H1 (cell line): Measurements from ENCODE around the gene ELFN2. TPM values are rescaled to one million over a fixed set of nuclear protein-coding genes. Genes with fewer than 3 reads are reported as not detected.

Source experiments
- CTCF ChIA-PET: fragments of 300-600 bp; sonication (Branson Sonifier 250); formaldehyde crosslinking; loops from one replicate; lab custom pipeline; 2021; ENCODE audit not compliant: partially characterized antibody; lab: Charles Lee
- POLR2A ChIA-PET: fragments of 300-600 bp; sonication (Branson Sonifier 250); formaldehyde crosslinking; loops from one replicate; lab custom pipeline; 2021; ENCODE audit warnings: inconsistent platforms; ENCODE audit not compliant: partially characterized antibody; lab: Charles Lee
- DNase-seq, 2 experiments: peaks; one replicate each; pipeline versions ENCODE4 v3.0.0 to v3.0.0-alpha.2; 2010 to 2022; ENCODE audit warnings: low spot score in 2 of 2, low read depth in 1 of 2, mixed read lengths in 1 of 2
- FAIRE-seq: peaks from 2 replicates; lab custom pipeline; 2011; peaks lifted over from hg19 to GRCh38; lab: Jason Lieb, UNC
- H2AFZ ChIP-seq: 2 replicates; pipeline ENCODE4 v1.8.1; 2012; ENCODE audit warnings: low read length, inconsistent platforms
- H2AK5ac ChIP-seq: 2 replicates; pipeline ENCODE4 v1.6.1; 2013; ENCODE audit warnings: low read depth, low read length
- H2BK120ac ChIP-seq: replicated peaks from 2 replicates; pipeline ENCODE3; 2013; ENCODE audit warnings: low read depth, low read length, inconsistent platforms
- H2BK12ac ChIP-seq: 2 replicates; pipeline ENCODE4 v1.6.1; 2013; ENCODE audit warnings: low read depth, low read length
- H2BK15ac ChIP-seq: 2 replicates; pipeline ENCODE4 v1.6.1; 2013; ENCODE audit warnings: low read length
- H2BK20ac ChIP-seq: 2 replicates; pipeline ENCODE4 v1.6.1; 2013; ENCODE audit warnings: low read length
- H2BK5ac ChIP-seq: 2 replicates; pipeline ENCODE4 v1.6.1; 2013; ENCODE audit warnings: low read depth, low read length
- H3K14ac ChIP-seq: 2 replicates; pipeline ENCODE4 v1.6.1; 2013; ENCODE audit warnings: inconsistent platforms; ENCODE audit not compliant: insufficient read length
- H3K18ac ChIP-seq: 2 replicates; pipeline ENCODE4 v1.6.1; 2013; ENCODE audit warnings: low read length; ENCODE audit errors: extremely low read depth
- H3K23ac ChIP-seq: 2 replicates; pipeline ENCODE4 v1.6.1; 2013; ENCODE audit warnings: inconsistent platforms; ENCODE audit not compliant: insufficient read length
- H3K23me2 ChIP-seq: 2 replicates; pipeline ENCODE4 v1.6.1; 2013; ENCODE audit warnings: low read depth, low read length
- H3K27ac ChIP-seq: 2 replicates; pipeline ENCODE4 v1.6.1; 2011; ENCODE audit warnings: low read depth, low read length, inconsistent platforms
- H3K27me3 ChIP-seq, 4 experiments: replicated peaks in 1 of 4; 1 replicate in 1 of 4; 2 replicates in 3 of 4; pipeline versions ENCODE4 v1.6.1 to v1.8.1; 2011 to 2013; ENCODE audit warnings: low read length in 3 of 4, mild to moderate bottlenecking in 3 of 4, inconsistent platforms in 2 of 4, mixed read lengths in 2 of 4, moderate library complexity in 1 of 4; ENCODE audit not compliant: control insufficient read depth in 3 of 4, insufficient read depth in 3 of 4; ENCODE audit errors: extremely low read depth in 1 of 4
- H3K36me3 ChIP-seq, 4 experiments: 2 replicates each; pipeline versions ENCODE4 v1.6.1 to v1.8.1; 2011 to 2013; ENCODE audit warnings: mild to moderate bottlenecking in 4 of 4, low read length in 3 of 4, moderate library complexity in 2 of 4, control low read depth in 1 of 4, inconsistent platforms in 1 of 4; ENCODE audit not compliant: insufficient read depth in 4 of 4, control insufficient read depth in 2 of 4
- H3K4ac ChIP-seq: replicated peaks from 2 replicates; pipeline ENCODE3; 2013; ENCODE audit warnings: low read length, low read depth, mixed read lengths, inconsistent platforms; ENCODE audit not compliant: insufficient read length
- H3K4me1 ChIP-seq, 4 experiments: replicated peaks in 1 of 4; 1 replicate in 1 of 4; 2 replicates in 3 of 4; pipeline versions ENCODE4 v1.6.1 to v1.8.1; 2011 to 2013; ENCODE audit warnings: low read length in 3 of 4, inconsistent platforms in 2 of 4, mixed read lengths in 1 of 4; ENCODE audit not compliant: insufficient read depth in 4 of 4, control insufficient read depth in 3 of 4
- H3K4me2 ChIP-seq, 2 experiments: 2 replicates each; pipeline versions ENCODE4 v1.6.1 to v1.8.1; 2011 to 2013; ENCODE audit warnings: low read depth in 2 of 2, low read length in 2 of 2, control low read depth in 1 of 2, inconsistent platforms in 1 of 2, mild to moderate bottlenecking in 1 of 2; ENCODE audit not compliant: insufficient read depth in 1 of 2
- H3K4me3 ChIP-seq, 4 experiments: fragments of 200-600, 300-600 bp in 1 of 4; sonication (generic), shearing (Covaris generic), sonication (Bioruptor Twin) in 1 of 4; 2 replicates each; pipeline versions ENCODE4 v1.5.1 to v1.8.1; 2011 to 2016; ENCODE audit warnings: low read length in 4 of 4, low read depth in 3 of 4, control low read depth in 2 of 4, inconsistent platforms in 2 of 4, mild to moderate bottlenecking in 2 of 4, mixed read lengths in 1 of 4, moderate library complexity in 1 of 4; ENCODE audit not compliant: insufficient read depth in 2 of 4; ENCODE audit errors: extremely low read depth in 1 of 4
- H3K56ac ChIP-seq: replicated peaks from 2 replicates; pipeline ENCODE3; 2013; ENCODE audit warnings: low read depth, mild to moderate bottlenecking, mixed read lengths, low read length, inconsistent platforms; ENCODE audit not compliant: insufficient read length
- H3K79me1 ChIP-seq: 2 replicates; pipeline ENCODE4 v1.6.1; 2013; ENCODE audit warnings: low read depth, low read length, control low read depth
- H3K79me2 ChIP-seq, 2 experiments: 2 replicates each; pipeline versions ENCODE4 v1.6.1 to v1.8.1; 2012 to 2013; ENCODE audit warnings: low read length in 2 of 2, mild to moderate bottlenecking in 2 of 2, inconsistent platforms in 1 of 2; ENCODE audit not compliant: insufficient read depth in 2 of 2, control insufficient read depth in 1 of 2
- H3K9ac ChIP-seq, 4 experiments: replicated peaks in 1 of 4; 1 replicate in 1 of 4; 2 replicates in 3 of 4; pipeline versions ENCODE4 v1.6.1 to v1.8.1; 2011 to 2013; ENCODE audit warnings: low read depth in 3 of 4, low read length in 3 of 4, control low read depth in 2 of 4, mild to moderate bottlenecking in 2 of 4, moderate library complexity in 2 of 4, inconsistent platforms in 1 of 4; ENCODE audit errors: extremely low read depth in 1 of 4
- H3K9me3 ChIP-seq, 2 experiments: 2 replicates each; pipeline versions ENCODE4 v1.6.1 to v1.8.1; 2012 to 2013; ENCODE audit warnings: mild to moderate bottlenecking in 2 of 2, moderate library complexity in 2 of 2, control low read depth in 1 of 2, inconsistent platforms in 1 of 2, low read depth in 1 of 2, low read length in 1 of 2, mixed read lengths in 1 of 2; ENCODE audit not compliant: insufficient read depth in 2 of 2
- H4K20me1 ChIP-seq, 2 experiments: replicated peaks in 1 of 2; 2 replicates each; pipeline versions ENCODE3 to v1.8.1; 2011 to 2013; ENCODE audit warnings: inconsistent platforms in 2 of 2, low read length in 2 of 2, mild to moderate bottlenecking in 1 of 2; ENCODE audit not compliant: insufficient read depth in 2 of 2, control insufficient read depth in 1 of 2
- H4K5ac ChIP-seq: 2 replicates; pipeline ENCODE4 v1.6.1; 2013; ENCODE audit warnings: low read length, low read depth, mixed read lengths, inconsistent platforms; ENCODE audit not compliant: insufficient read length
- H4K8ac ChIP-seq: 2 replicates; pipeline ENCODE4 v1.8.0; 2013; ENCODE audit warnings: mild to moderate bottlenecking, moderate library complexity, low read length, inconsistent platforms; ENCODE audit not compliant: insufficient read depth; ENCODE audit errors: extremely low read depth
- H4K91ac ChIP-seq: replicated peaks from 2 replicates; pipeline ENCODE3; 2013; ENCODE audit warnings: low read length, mixed read lengths, inconsistent platforms; ENCODE audit not compliant: insufficient read length
- SP1 ChIP-seq: IDR thresholded peaks from 2 replicates; pipeline ENCODE4 v1.6.1; 2011; ENCODE audit warnings: low read depth, low read length
- WGBS, 2 experiments: shearing (Covaris generic) in 1 of 2; methylation state at CpG; one replicate each; pipeline versions ENCODE4 v1.1.6 to v1.1.7; 2013 to 2015; ENCODE audit warnings: low lambda C conversion rate in 2 of 2, mixed read lengths in 2 of 2, inconsistent platforms in 1 of 2, low coverage in 1 of 2, missing lambda C conversion rate in 1 of 2; ENCODE audit not compliant: insufficient replicate concordance in 2 of 2, insufficient coverage in 1 of 2, insufficient read length in 1 of 2; ENCODE audit errors: extremely low coverage in 1 of 2, missing lambda C conversion rate in 1 of 2; 5-methylcytosine and 5-hydroxymethylcytosine counted together
- polyA plus RNA-seq, 7 experiments: library from polyadenylated mRNA; depleted of rRNA in 3 of 7; stranded (reverse) in 5 of 7; unstranded in 2 of 7; fragments of >200 nt in 5 of 7; fragments of 200-250 nt in 2 of 7; gene quantifications; 1 replicate in 5 of 7; 2 replicates in 1 of 7; 4 replicates in 1 of 7; pipeline versions ENCODE4 v1.2.1 to v1.2.3, GENCODE V29; 2011 to 2013; ENCODE audit warnings: missing spikeins in 2 of 7, mixed read lengths in 2 of 7
- total RNA-seq: library from RNA; stranded (reverse); fragmentation: NEBNext Ultra II Directional; extraction: Animal tissue kit (Norgen Biotek cat#: 25700); gene quantifications from 2 replicates; pipeline ENCODE4 v1.2.1, GENCODE V29; 2021

ELFN2 gene
- total and polyA plus RNA-seq, 2 of the 8 experiments (the other 6 are each of a cell fraction or from before 2014, with no cell fraction given) = 0.63 to 0.88 TPM

DNA sequence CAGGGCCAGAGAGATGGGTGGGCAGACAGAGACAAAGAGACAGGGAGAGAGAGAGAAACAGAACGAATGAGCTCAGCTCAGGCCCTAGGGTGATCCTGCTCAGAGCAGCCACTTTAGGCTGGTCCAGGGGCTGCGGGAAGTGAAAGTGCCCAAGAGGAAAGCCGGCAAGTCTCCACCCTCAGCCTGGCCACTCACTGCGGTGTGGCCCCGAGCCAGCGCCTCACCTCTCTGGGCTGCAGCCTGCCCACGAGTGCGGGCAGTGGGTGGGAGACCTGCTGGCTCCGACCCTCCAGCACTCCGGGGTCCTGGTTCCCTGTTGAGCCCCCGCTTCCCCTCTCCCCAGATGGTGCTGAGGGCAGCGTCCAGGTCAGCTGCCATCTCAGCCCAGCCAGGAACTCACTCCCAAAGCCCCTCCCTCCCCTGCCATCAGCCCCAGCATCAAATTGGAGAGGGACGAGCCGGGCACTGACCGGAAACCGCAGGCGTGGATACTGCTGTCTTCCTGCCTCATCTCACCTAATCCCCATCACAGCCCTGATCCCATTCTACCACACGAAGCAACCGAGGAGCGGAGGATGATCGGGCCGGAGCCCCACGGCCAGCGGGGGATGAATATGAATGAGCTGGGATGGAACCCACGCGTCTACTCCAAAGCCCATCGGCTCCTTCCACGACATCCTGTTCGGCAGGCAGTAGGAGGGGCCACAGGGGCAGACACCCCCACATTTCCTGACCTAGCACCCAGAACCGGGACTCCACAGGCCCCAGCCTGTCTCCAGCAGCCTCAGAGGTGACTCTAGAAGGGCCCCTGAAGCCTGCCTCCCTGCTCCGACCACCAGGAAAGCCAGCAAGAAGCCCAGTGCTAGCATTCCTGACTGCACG is 16.9 kb downstream of the ELFN2 start:
- Histone ChIP-seq H3K79me1 (no peaks in the 10 kb centered on the region), H2AFZ (no peak overlapping the region), H2AK5ac (no peak overlapping the region; the same call in 1 of the 2 replicates), H3K4me3 (no peak overlapping the region), H2BK5ac (no peak overlapping the region), H3K18ac (no peak overlapping the region), H3K27ac (no peak overlapping the region), H3K4me2 (no peak overlapping the region), H3K27me3 (no peaks in the 10 kb centered on the region; a peak in 1 of 7 replicates), H3K4me1 (peaks cover 0 to 7% (median 0%) of the 10 kb centered on the region in 4 experiments; a peak in 1 of 7 replicates), H3K23ac (no peak overlapping the region), H3K23me2 (no peaks in the 10 kb centered on the region), H4K91ac (peak overlapping the region; percentile 82), H3K56ac (no peak overlapping the region), H3K4ac (peak overlapping the region; percentile 32), H2BK20ac (no peak overlapping the region), H3K9ac (no peak overlapping the region), H4K20me1 (no peaks in the 10 kb centered on the region), H2BK120ac (no peak overlapping the region), H4K5ac (no peak overlapping the region), H3K36me3 (no peaks in the 10 kb centered on the region), H2BK15ac (no peak overlapping the region), H3K79me2 (no peaks in the 10 kb centered on the region), H4K8ac (peak overlapping the region; percentile 36), H3K9me3 (no peaks in the 10 kb centered on the region), H3K14ac (no peak overlapping the region), H2BK12ac (no peak overlapping the region)
- CTCF ChIA-PET = interaction anchor here (1.5 kb wide), 1 partner anchor 21 kb away, joined by 3 read pairs; no protein-coding TSS in a partner anchor
- no peak for FAIRE-seq
- POLR2A ChIA-PET = no interaction called here
- WGBS, 2 experiments = 77% methylated on average over 23 of the region's 32 CpGs; no CpG with 5 or more reads in 1 of the 2 experiments
- no peak for DNase-seq
- no peak for TF ChIP-seq SP1
